GM18511 (cell line): ENCODE results near the gene TSEN34.
"Not testable (repeated sequence)": the region's sequence is repeated elsewhere in the genome, so short reads cannot be mapped to it uniquely, and the experiment has no call there.

Experiments used
- ATAC-seq: cut with Tn5 transposase; IDR thresholded peaks from one replicate; pipeline ENCODE4 v1.9.1; 2021; ENCODE audit warnings: mild to moderate bottlenecking, moderate library complexity; ENCODE audit not compliant: unreplicated experiment

TSEN34 gene

GRCh38 chr19:54183431-54183830 lies 7.7 kb upstream of the TSEN34 start:
- no peak for ATAC-seq

DNA sequence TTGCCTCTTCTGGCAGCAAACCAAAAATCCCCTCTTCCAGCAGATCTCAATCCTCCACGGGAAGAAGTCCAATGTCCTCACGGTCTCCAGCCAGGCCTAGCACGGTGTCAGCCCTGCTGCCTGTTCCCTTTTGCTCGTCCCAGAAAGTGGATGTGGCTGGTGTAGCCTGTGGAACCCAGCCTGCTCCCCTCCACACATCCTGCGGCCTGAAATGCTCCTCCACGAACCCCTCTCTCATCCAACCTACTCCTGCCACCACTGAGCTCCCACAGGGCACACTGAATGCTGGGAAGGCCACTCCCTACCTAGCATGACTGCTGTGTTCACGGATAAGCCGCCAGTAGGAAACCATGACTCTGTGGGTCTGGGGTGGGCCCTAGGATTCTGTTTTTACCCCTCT lies 4.8 kb upstream of the TSEN34 start:
- ATAC-seq, result no peak

- no peak for ATAC-seq
These were observed 4.2 kb upstream of the TSEN34 start for GRCh38 chr19:54186934-54187381.

- ATAC-seq, result no peak
These were observed 2.8 kb upstream of the TSEN34 start for GRCh38 chr19:54188215-54188871.

DNA sequence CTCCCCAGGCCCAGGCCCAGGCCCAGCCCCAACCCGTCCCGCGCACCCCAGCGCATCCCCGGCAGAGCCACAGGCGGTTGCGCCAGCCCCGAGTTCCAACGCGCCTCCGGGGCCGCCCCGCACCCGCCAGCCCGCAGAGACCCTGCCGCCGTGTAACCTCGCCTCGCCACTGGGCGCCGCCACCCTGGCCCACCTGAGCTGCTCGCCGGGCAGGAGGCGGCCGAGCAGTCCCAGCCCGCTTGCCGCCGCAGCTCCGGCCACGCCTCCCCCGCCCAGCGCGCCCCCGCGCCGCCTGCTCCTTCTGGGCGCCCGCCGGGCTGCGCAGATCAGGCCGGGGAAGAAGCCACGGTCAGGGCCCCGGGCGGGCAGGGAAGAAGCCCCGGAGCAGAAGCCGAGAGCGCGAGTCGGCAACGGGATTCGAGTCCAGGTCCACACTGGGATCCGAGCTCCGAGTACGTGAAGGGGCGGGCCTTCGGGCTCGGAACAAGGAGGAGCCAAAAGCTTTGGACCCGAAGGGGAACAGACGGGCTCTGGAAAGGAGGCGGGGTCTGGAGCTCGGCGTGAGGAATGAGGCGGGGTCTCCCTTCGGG lies 1.9 kb upstream of the TSEN34 start, which contains the start of gene MBOAT7:
Gene MBOAT7 (minus strand): TSS at position 436 of the 590 bp plus-strand sequence. CDS start 1,072 bp downstream, outside the sequence.
- ATAC-seq, result peak; percentile 27

GRCh38 chr19:54189735-54190502 lies 1.2 kb upstream of the TSEN34 start:
- peak; percentile 52 for ATAC-seq

- peak; percentile 54 for ATAC-seq
These were observed 551 bp upstream of the TSEN34 start for GRCh38 chr19:54190503-54191010.

- no peak for ATAC-seq
These were observed 824 bp downstream of the TSEN34 start for GRCh38 chr19:54191811-54192453.

DNA sequence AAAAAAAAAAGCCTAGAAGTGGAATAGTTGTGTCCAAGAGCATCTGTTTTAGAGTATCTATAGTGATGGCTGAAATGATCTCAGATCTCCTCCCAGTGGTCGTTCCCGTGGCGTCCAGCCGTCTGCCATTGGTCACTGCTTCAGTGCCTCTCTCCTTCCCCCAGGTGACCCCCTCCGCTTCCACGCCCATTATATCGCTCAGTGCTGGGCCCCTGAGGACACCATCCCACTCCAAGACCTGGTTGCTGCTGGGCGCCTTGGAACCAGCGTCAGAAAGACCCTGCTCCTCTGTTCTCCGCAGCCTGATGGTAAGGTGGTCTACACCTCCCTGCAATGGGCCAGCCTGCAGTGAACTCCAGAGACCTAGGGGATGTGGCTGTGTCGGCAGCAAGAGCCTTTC lies 1.9 kb downstream of the TSEN34 start:
- ATAC-seq, result no peak

GRCh38 chr19:54194463-54194862 lies 3.4 kb downstream of the TSEN34 start:
- ATAC-seq, result not testable (repeated sequence)

GRCh38 chr19:54196536-54196935 lies 5.4 kb downstream of the TSEN34 start:
- ATAC-seq, result no peak

GRCh38 chr19:54197121-54197520 lies 6.0 kb downstream of the TSEN34 start:
- ATAC-seq, result no peak

DNA sequence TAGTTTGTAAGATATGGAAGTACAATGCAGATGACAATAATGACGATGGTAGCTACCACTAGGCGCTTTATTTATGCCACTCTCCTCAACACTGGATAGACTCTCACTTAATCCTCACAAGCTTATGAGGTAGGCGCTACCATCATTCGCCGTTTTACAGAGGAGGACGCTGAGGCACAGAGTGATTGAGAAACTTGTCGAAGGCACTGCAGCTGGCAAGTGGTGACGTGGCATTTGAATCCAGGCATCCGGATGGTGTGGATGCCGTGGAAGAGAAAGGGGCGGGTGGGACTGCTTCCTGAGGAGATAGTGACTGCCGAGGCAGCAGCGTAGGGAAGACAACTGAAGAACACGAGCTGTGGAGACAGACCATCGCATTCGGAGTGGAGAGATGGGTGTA lies 8.3 kb downstream of the TSEN34 start:
- ATAC-seq, result no peak

DNA sequence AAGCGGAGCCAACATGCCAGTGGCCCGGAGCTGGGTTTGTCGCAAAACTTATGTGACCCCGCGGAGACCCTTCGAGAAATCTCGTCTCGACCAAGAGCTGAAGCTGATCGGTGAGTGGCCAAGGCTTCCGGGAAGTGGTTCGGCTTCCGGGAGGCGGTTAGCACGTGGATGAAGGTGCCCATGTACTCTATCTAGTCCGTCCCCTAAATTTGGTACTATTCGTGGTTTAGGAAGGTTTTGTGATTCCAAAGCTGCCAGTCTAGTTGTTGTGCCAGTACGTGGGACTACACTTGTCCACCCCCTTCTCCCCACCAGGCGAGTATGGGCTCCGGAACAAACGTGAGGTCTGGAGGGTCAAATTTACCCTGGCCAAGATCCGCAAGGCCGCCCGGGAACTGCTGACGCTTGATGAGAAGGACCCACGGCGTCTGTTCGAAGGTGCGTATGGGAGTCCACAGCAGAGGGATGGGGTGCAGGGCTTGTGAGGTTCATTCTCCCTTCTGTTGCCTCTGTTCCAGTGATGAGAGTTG lies 10.1 kb downstream of the TSEN34 start:
- peak; percentile 5 for ATAC-seq

GRCh38 chr19:54201980-54202379 lies 10.9 kb downstream of the TSEN34 start:
- no peak for ATAC-seq

GRCh38 chr19:54203151-54203611 lies 12.1 kb downstream of the TSEN34 start:
- no peak for ATAC-seq

GRCh38 chr19:54204767-54205468 lies 13.8 kb downstream of the TSEN34 start:
- no peak for ATAC-seq

GRCh38 chr19:54206030-54206830 lies 15.1 kb downstream of the TSEN34 start:
- ATAC-seq, result no peak

DNA sequence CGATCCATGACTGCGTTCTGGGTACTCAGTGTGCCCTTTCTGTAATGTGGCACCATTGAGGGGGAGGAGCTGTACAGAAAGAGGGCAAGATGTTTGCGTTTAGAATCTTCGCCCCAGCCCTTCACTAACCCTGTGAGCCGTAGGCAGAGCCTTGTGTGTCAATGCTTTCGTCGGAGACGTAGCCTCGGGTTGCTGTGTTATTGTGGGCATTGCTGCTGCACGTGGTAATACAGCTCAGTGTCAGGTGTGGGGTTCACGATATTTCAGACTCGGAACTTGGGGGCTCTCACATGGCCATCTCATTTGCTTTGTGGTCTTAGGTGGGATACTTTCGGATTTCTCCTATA lies 15.7 kb downstream of the TSEN34 start:
- no peak for ATAC-seq
